ENCODE results near the gene ZNF8.
"Not testable (repeated sequence)": the region's sequence is repeated elsewhere in the genome, so short reads cannot be mapped to it uniquely, and the experiment has no call there.

ZNF8 gene

DNA sequence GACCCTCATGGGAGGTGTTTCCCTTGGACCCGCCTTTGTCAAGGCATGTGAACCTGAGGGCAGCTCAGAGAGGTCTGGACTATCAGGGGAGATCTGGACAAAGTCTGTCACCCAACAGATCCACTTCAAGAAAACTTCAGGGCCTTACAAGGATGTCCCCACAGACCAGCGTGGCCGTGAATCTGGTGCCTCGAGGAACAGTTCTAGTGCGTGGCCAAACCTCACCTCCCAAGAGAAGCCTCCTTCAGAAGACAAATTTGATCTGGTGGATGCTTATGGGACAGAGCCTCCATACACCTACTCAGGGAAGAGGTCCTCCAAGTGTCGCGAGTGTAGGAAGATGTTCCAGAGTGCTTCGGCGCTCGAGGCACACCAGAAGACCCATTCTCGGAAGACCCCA lies 59.6 kb downstream of the ZNF8 start:
- no peak for DNase-seq

DNA sequence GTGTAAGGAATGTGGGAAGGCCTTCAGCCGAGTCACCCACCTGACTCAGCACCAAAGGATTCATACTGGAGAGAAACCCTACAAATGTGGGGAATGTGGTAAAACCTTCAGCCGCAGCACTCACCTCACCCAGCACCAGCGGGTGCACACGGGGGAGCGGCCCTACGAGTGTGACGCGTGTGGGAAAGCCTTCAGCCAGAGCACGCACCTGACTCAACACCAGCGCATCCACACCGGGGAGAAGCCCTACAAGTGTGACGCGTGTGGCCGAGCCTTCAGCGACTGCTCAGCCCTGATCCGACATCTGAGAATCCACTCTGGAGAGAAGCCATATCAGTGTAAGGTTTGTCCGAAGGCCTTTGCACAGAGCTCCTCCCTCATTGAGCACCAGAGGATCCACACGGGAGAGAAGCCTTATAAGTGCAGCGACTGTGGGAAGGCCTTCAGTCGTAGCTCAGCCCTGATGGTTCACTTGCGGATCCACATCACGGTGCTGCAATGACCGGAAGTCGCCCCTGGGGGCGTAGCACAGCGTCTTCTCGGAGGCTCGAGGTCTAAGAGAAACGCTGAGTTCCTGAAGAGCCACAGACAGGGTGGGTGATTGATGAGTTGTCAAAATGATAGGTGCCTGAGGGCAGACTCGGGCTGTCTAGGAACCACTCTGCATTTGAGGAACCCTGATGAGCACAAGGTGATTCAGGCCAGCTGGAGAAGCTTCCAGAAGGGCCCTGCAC lies 60.2 kb downstream of the ZNF8 start:
- no peak for DNase-seq

DNA sequence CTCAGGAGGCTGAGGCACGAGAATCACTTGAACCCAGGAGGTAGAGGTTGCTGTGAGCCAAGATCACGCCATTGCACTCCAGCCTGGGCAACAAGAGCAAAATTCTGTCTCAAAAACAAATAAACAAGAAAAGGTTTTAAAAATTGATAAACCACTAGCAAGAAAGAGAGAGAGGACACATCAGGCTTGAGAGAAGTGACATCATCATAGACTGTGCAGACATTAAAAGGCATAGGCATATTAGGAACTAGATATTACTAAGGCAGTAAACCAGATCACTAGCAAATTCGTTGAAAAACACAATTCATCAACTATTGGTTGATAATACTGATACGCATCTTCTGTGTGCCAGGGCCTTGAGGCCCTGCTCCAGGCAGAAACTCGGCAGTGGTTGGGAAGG lies 66.8 kb downstream of the ZNF8 start:
- no peak for DNase-seq

- peak; percentile 87 for DNase-seq
Measured at GRCh38 chr19:58346961-58347929, 68.5 kb downstream of the ZNF8 start.

GRCh38 chr19:58348080-58348479 lies 69.3 kb downstream of the ZNF8 start:
- not testable (repeated sequence) for DNase-seq

DNA sequence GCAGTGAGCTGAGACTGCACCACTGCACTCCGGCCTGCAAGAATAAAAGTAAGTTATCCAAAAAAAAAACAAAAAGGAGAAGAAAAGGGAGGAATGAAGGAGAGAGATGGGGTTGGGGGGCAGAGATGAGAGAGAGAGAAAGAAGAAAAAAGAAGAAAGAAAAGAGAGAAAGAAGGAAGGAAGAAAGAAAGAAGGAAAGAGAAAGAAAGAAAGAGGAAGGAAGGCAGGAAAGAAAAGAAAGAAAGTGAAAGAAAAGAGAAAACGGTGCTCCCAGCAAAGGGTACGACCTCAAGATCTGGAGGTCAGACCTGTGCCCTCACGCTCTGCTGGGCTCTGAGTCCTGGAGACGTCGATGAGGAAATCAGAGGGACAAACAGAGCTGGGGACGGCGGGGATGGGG lies 70.8 kb downstream of the ZNF8 start:
- no peak for DNase-seq

DNA sequence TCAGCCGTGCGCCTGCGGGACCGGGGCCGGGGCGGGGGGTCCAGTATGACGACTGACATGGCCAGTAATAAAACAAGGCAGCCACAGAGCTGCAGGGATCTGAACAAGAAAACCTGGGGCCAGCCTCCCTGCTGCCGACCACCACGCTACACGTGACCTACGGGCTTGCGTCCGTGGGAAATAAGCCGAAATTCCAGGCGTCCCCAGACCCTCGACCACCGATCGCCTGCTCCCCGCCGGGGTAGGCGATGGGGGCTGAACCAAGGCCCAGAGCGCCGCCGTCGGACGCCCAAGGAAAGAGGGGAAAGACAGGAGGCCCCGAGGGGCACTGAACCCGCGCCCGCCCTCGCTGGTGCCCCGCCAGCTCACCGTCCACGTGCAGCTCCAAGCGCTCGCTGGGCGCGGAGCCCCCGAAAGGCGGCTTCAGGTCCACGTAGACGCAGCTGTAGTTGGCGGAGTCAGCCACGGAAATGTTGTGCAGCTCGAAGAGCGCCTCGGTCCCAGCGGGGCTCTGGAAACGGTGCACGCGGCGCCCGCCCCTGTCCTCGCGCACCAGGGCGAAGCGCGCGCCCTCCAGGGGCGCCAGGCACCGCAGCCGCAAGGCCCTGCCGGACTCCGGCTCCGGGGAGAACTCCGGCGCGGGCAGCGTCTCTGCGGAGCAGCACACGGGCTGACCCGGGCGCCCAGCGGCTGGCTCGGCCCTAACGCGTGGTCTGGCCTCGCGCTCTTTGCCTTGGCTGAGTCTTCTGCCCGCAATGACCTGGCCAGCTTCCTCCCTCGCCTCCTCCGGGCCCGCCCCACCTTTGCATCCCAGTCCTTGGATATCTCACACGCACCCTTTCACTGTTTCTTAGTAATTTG lies 71.5 kb downstream of the ZNF8 start:
- peak; percentile 78 for DNase-seq

DNA sequence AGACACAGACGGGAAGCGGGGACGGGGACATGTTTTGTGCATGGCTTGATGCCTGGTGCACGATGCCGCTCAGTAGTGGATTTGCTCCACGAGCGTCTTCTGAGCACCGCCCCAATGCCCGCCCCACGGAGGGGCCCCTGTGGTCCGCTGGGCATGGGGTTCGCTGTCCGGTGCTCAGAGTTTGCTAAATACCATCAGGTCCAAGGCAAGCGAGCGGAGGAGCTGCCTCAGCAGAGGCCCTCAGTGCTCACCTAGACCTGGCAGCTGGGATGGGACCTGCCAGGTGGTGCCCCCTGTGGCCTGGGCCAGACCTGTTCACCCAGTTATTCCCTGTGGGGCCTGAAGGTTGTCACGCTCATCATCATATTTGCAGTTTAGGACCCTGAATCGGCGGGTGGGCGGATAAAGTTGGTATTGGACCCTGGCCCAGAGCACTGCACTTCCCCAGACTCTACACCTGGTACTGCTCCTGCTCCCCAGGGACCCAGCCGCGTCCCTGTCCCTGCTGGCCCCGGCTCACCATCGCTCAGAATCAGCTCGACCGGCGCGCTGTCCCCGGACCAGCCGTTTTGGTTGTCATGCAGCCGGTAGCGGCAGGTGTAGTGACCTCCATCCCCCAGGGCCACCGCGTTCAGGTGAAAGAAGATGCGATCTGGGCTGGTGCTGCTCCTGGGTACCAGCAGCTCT lies 72.3 kb downstream of the ZNF8 start:
- no peak for DNase-seq

GRCh38 chr19:58351558-58351878 lies 72.8 kb downstream of the ZNF8 start:
- DNase-seq = no peak

DNA sequence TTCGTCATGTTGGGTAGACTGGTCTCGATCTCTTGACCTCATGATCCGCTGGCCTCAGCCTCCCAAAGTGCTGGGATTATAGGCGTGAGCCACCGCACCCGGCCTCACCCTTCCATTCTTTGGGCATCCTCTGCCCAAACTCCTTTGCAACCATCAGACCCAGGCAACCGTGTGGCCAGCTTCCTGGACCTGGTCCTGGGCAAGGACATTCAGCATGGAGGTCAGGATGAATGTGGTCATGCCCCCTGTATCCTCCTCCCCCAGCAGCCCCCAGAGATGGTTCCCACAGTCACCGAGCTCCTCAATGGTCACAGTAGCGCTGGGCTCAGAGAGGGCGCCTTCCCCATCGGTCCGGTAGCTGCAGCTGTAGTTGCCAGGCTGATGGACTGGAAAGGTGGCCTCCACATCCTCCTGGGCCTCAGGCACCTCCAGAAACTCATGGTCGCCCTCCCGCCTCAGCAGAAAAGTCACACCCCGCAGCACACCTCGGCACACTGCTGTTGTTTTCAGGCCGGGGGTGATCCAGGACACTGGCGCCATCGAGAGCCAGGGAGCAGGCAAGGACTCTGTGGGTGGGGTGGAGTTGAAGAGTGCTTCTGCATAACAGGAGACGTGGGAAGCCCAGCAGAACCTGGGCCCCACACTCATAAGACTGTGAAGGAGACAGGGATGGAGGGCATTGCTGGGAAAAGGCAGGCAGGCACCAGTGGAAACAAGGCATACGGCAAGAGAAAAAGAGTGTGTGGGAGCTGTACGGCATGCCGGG lies 73.4 kb downstream of the ZNF8 start:
- no peak for DNase-seq

Data from retina (tissue), 1 donor.